Ammon's horn (tissue), 1 donor: ENCODE measurements around the gene XPO1.
"Not testable (repeated sequence)": the region's sequence is repeated elsewhere in the genome, so short reads cannot be mapped to it uniquely, and the experiment has no call there.

Experiments used
- DNase-seq: peaks from one replicate; pipeline ENCODE4 v3.0.0-alpha.2; 2016; ENCODE audit warnings: low spot score

Gene XPO1

GRCh38 chr2:61465045-61465444 is 73.1 kb downstream of the XPO1 start:
- DNase-seq = no peak

GRCh38 chr2:61463769-61464475 is 74.2 kb downstream of the XPO1 start:
- DNase-seq = no peak

- no peak for DNase-seq
Measured at GRCh38 chr2:61461404-61461803, 76.8 kb downstream of the XPO1 start.

- DNase-seq = no peak
Measured at GRCh38 chr2:61460163-61460562, 78.0 kb downstream of the XPO1 start.

- DNase-seq = no peak
Measured at GRCh38 chr2:61456746-61457420, 81.3 kb downstream of the XPO1 start.

- DNase-seq = no peak
Measured at GRCh38 chr2:61456070-61456745, 81.9 kb downstream of the XPO1 start.

GRCh38 chr2:61454972-61455371 is 83.2 kb downstream of the XPO1 start:
- not testable (repeated sequence) for DNase-seq

- DNase-seq = no peak
Measured at GRCh38 chr2:61454383-61454782, 83.8 kb downstream of the XPO1 start.

- no peak for DNase-seq
Measured at GRCh38 chr2:61452392-61452791, 85.8 kb downstream of the XPO1 start.

GRCh38 chr2:61451178-61451577 is 87.0 kb downstream of the XPO1 start:
- no peak for DNase-seq

- no peak for DNase-seq
Measured at GRCh38 chr2:61450144-61450543, 88.0 kb downstream of the XPO1 start.

- DNase-seq = no peak
Measured at GRCh38 chr2:61448229-61448628, 89.9 kb downstream of the XPO1 start.

- not testable (repeated sequence) for DNase-seq
Measured at GRCh38 chr2:61446971-61447370, 91.2 kb downstream of the XPO1 start.

- no peak for DNase-seq
Measured at GRCh38 chr2:61443342-61444041, 94.7 kb downstream of the XPO1 start.

GRCh38 chr2:61439241-61440002 is 98.7 kb downstream of the XPO1 start:
- DNase-seq = no peak

GRCh38 chr2:61438670-61439069 is 99.5 kb downstream of the XPO1 start:
- no peak for DNase-seq

GRCh38 chr2:61437170-61437569 is 101.0 kb downstream of the XPO1 start:
- no peak for DNase-seq

- no peak for DNase-seq
Measured at GRCh38 chr2:61436092-61436491, 102.1 kb downstream of the XPO1 start.

- no peak for DNase-seq
Measured at GRCh38 chr2:61435291-61435690, 102.9 kb downstream of the XPO1 start.

GRCh38 chr2:61434314-61434713 is 103.8 kb downstream of the XPO1 start:
- no peak for DNase-seq

GRCh38 chr2:61433606-61434005 is 104.5 kb downstream of the XPO1 start:
- no peak for DNase-seq

- no peak for DNase-seq
Measured at GRCh38 chr2:61432990-61433389, 105.2 kb downstream of the XPO1 start.
